Ovary (tissue), 3 donors: ENCODE measurements around the gene IGF1.

Experiments
- CTCF ChIP-seq, 3 donors: fragments of 450-650 bp in 2 of 3; fragments of 200-600 bp in 1 of 3; IDR thresholded peaks; one replicate each; pipeline versions ENCODE4 v1.5.1 to v1.8.0; 2016 to 2022; ENCODE audit warnings: antibody characterized with exemption in 3 of 3, mild to moderate bottlenecking in 1 of 3
- EP300 ChIP-seq: sonication (generic); formaldehyde crosslinking; IDR thresholded peaks from one replicate; pipeline ENCODE4 v1.6.1; 2017; ENCODE audit warnings: antibody characterized with exemption
- POLR2A ChIP-seq: fragments of 450-650 bp; IDR thresholded peaks from one replicate; pipeline ENCODE4 v1.6.1; 2017; ENCODE audit warnings: antibody characterized with exemption, mild to moderate bottlenecking, moderate library complexity
- donor health status: DM: no; HTN: no; CAD: no.

DNA sequence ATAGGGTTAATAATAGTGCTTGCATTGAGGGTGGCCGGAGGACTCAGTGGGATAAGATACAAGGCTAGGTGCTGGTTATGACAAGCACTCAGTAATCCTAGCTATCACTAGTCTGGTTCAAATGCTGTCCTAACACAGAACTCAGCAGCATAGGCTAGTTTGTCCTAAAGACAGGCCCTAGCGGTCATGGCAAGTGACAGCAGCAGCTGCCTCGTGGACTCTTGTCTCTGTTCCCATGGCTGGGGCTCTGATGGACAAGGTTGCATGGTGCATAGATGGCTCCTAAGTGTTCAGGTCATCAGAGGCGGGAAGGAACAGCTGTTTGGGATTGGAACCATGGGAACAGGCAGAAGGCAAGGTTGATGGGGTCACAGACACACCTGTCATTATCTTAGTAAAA is 42.4 kb upstream of the IGF1 start:
- TF ChIP-seq CTCF (IDR thresholded peaks at IDR 0.05), result no peak
- no peak for TF ChIP-seq POLR2A
- TF ChIP-seq EP300, result no peak
